Measurements from ENCODE around the gene ALOX12B. TPM values are rescaled to one million over a fixed set of nuclear protein-coding genes. Genes with fewer than 3 reads are reported as not detected.

The ALOX12B gene
- total and polyA plus RNA-seq, 2 of the 13 experiments (the other 11 are each of a cell fraction or from before 2014, with no cell fraction given) = 0.13 TPM; not detected in 1

GRCh38 chr17:8079291-8080207 lies 8.0 kb downstream of the ALOX12B start (continued):
- TF ChIP-seq NPAS2 (CRISPR knock-in tag; IDR thresholded peaks at IDR 0.05; ENCODE audit: borderline replicate concordance) = no peak
- TF ChIP-seq, protein P1, sequence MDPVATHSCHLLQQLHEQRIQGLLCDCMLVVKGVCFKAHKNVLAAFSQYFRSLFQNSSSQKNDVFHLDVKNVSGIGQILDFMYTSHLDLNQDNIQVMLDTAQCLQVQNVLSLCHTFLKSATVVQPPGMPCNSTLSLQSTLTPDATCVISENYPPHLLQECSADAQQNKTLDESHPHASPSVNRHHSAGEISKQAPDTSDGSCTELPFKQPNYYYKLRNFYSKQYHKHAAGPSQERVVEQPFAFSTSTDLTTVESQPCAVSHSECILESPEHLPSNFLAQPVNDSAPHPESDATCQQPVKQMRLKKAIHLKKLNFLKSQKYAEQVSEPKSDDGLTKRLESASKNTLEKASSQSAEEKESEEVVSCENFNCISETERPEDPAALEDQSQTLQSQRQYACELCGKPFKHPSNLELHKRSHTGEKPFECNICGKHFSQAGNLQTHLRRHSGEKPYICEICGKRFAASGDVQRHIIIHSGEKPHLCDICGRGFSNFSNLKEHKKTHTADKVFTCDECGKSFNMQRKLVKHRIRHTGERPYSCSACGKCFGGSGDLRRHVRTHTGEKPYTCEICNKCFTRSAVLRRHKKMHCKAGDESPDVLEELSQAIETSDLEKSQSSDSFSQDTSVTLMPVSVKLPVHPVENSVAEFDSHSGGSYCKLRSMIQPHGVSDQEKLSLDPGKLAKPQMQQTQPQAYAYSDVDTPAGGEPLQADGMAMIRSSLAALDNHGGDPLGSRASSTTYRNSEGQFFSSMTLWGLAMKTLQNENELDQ (CRISPR knock-in tag; IDR thresholded peaks at IDR 0.05; ENCODE audit: borderline replicate concordance) = no peak
- no peak for TF ChIP-seq ARNTL (CRISPR knock-in tag; IDR thresholded peaks at IDR 0.05)
- no peak for TF ChIP-seq ZNF326 (CRISPR knock-in tag; IDR thresholded peaks at IDR 0.05; ENCODE audit: borderline replicate concordance)
- no peak for TF ChIP-seq ZKSCAN1 (IDR thresholded peaks at IDR 0.05; ENCODE audit: low read length)
- TF ChIP-seq MBD4 (IDR thresholded peaks at IDR 0.05; ENCODE audit: borderline replicate concordance, low read length) = no peak
- peak; percentile 60; the same call in 1 of the 2 replicates for TF ChIP-seq ZNF281 (CRISPR knock-in tag; IDR thresholded peaks at IDR 0.05; ENCODE audit: borderline replicate concordance)
- no peak for TF ChIP-seq MEF2D (CRISPR knock-in tag; IDR thresholded peaks at IDR 0.05)
- TF ChIP-seq FOXJ3 (CRISPR knock-in tag; IDR thresholded peaks at IDR 0.05; ENCODE audit: borderline replicate concordance) = no peak
- TF ChIP-seq ZNF562 (CRISPR knock-in tag; IDR thresholded peaks at IDR 0.05; ENCODE audit: borderline replicate concordance) = no peak
- TF ChIP-seq CBX1 (IDR thresholded peaks at IDR 0.05; ENCODE audit: low read depth) = no peak
- peak; percentile 72 to 76 for TF ChIP-seq HMGXB4 (CRISPR knock-in tag; IDR thresholded peaks at IDR 0.05; ENCODE audit: borderline replicate concordance in 1 of 2, low read depth in 1 of 2)
- no peak for TF ChIP-seq RAD51 (IDR thresholded peaks at IDR 0.05; ENCODE audit: borderline replicate concordance)
- no peak for TF ChIP-seq ZNF672 (CRISPR knock-in tag; IDR thresholded peaks at IDR 0.05)
- peak; percentile 66 for TF ChIP-seq RAD21 (CRISPR knock-in tag; IDR thresholded peaks at IDR 0.05)
- TF ChIP-seq ARNT2 (CRISPR knock-in tag; IDR thresholded peaks at IDR 0.05; ENCODE audit: low read depth) = 0 out of 2 replicates have a peak, but pooled peaks have one; percentile 34
- no peak for TF ChIP-seq ZMAT3 (CRISPR knock-in tag; conservative IDR thresholded peaks at IDR 0.05)
- no peak for TF ChIP-seq DNMT1 (CRISPR knock-in tag; IDR thresholded peaks at IDR 0.05)
- peak; percentile 68 for TF ChIP-seq ELF1 (CRISPR knock-in tag; IDR thresholded peaks at IDR 0.05)
- TF ChIP-seq ZNF749 (CRISPR knock-in tag; IDR thresholded peaks at IDR 0.05; ENCODE audit: borderline replicate concordance) = no peak
- TF ChIP-seq, protein P2, sequence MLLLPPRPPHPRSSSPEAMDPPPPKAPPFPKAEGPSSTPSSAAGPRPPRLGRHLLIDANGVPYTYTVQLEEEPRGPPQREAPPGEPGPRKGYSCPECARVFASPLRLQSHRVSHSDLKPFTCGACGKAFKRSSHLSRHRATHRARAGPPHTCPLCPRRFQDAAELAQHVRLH (CRISPR knock-in tag; IDR thresholded peaks at IDR 0.05; ENCODE audit: borderline replicate concordance, low read depth) = 0 out of 2 replicates have a peak, but pooled peaks have one; percentile 21
- TF ChIP-seq SNAI1 (CRISPR knock-in tag; IDR thresholded peaks at IDR 0.05; ENCODE audit: borderline replicate concordance) = no peak
- peak; percentile 75 for TF ChIP-seq ZNF777 (CRISPR knock-in tag; IDR thresholded peaks at IDR 0.05)

All from HepG2 (cell line).